HepG2 (cell line): ENCODE results near the gene IQCF5. TPM values are rescaled to one million over a fixed set of nuclear protein-coding genes. Genes with fewer than 3 reads are reported as not detected.

Experiments
- ATAC-seq: fragments of 200-7000 bp; cut with Tn5 transposase; 3 replicates; pipeline ENCODE4 v1.9.1; 2020; ENCODE audit warnings: mild to moderate bottlenecking, moderate library complexity
- BruUV-seq: library from RNA; stranded (reverse); fragments of 400-500 nt; replicated peaks from 2 replicates; lab custom pipeline; 2021; lab: Mats Ljungman, UMichigan
- CTCF ChIA-PET: fragments of 300-600 bp; formaldehyde crosslinking; extraction: SDS; loops from one replicate; lab custom pipeline; 2021; ENCODE audit warnings: low total read pairs, inconsistent platforms, low intra/inter-chr PET ratio; lab: Yijun Ruan, JAX
- POLR2A ChIA-PET: fragments of 350-600 bp; sonication (Branson Sonifier 250); formaldehyde crosslinking; loops from one replicate; lab custom pipeline; 2020; ENCODE audit warnings: antibody characterized with exemption, inconsistent platforms; lab: Yijun Ruan, JAX
- DNase-seq: peaks from one replicate; pipeline ENCODE4 v3.0.0-alpha.2; 2015; ENCODE audit warnings: low spot score
- FAIRE-seq: peaks from 3 replicates; lab custom pipeline; 2011; peaks lifted over from hg19 to GRCh38; lab: Jason Lieb, UNC
- H2AFZ ChIP-seq: one replicate; pipeline ENCODE4 v1.6.1; 2011; ENCODE audit warnings: low read length, inconsistent platforms
- H3K27ac ChIP-seq: fragments of 300-600 bp; 3 replicates; pipeline ENCODE4 v1.8.0; 2011; ENCODE audit warnings: mixed run types, mild to moderate bottlenecking, mixed read lengths, low read length, inconsistent platforms; ENCODE audit not compliant: insufficient read depth; ENCODE audit errors: extremely low read length
- H3K27me3 ChIP-seq, 2 experiments: fragments of 200-600 bp in 1 of 2; 2 replicates in 1 of 2; 3 replicates in 1 of 2; pipeline versions ENCODE4 v1.6.0 to v1.8.0; 2011; ENCODE audit warnings: low read length in 2 of 2, mild to moderate bottlenecking in 2 of 2, moderate library complexity in 2 of 2, inconsistent platforms in 1 of 2; ENCODE audit not compliant: insufficient read depth in 2 of 2, control insufficient read depth in 1 of 2
- H3K36me3 ChIP-seq, 2 experiments: fragments of 200-600 bp in 1 of 2; replicated peaks in 1 of 2; 2 replicates in 1 of 2; 3 replicates in 1 of 2; pipeline versions ENCODE4 v1.5.1 to v1.8.0; 2011; ENCODE audit warnings: low read length in 2 of 2, inconsistent platforms in 1 of 2; ENCODE audit not compliant: insufficient read depth in 2 of 2, control insufficient read depth in 1 of 2
- H3K4me1 ChIP-seq: 2 replicates; pipeline ENCODE4 v1.5.1; 2012; ENCODE audit warnings: low read length, inconsistent platforms; ENCODE audit not compliant: insufficient read depth
- H3K4me2 ChIP-seq: 2 replicates; pipeline ENCODE4 v1.6.0; 2011; ENCODE audit warnings: low read depth, low read length, inconsistent platforms
- H3K4me3 ChIP-seq, 3 experiments: fragments of 200-600 bp in 1 of 3; sonication (generic), shearing (Covaris generic) in 1 of 3; replicated peaks in 1 of 3; 2 replicates each; pipeline ENCODE4 v1.5.1; 2011 to 2016; ENCODE audit warnings: low read length in 3 of 3, inconsistent platforms in 2 of 3, low read depth in 2 of 3, mild to moderate bottlenecking in 2 of 3, control low read depth in 1 of 3, mixed read lengths in 1 of 3; ENCODE audit not compliant: insufficient read depth in 1 of 3
- H3K79me2 ChIP-seq: one replicate; pipeline ENCODE4 v1.6.1; 2011; ENCODE audit warnings: low read length, inconsistent platforms; ENCODE audit not compliant: insufficient read depth
- H3K9ac ChIP-seq: 2 replicates; pipeline ENCODE4 v1.6.0; 2011; ENCODE audit warnings: mild to moderate bottlenecking, low read depth, low read length, inconsistent platforms; ENCODE audit not compliant: insufficient read depth
- H3K9me3 ChIP-seq: 2 replicates; pipeline ENCODE4 v1.5.1; 2012; ENCODE audit warnings: mild to moderate bottlenecking, low read length
- H4K20me1 ChIP-seq: 2 replicates; pipeline ENCODE4 v1.6.0; 2011; ENCODE audit warnings: inconsistent platforms, mild to moderate bottlenecking, low read length, moderate library complexity; ENCODE audit not compliant: insufficient read depth
- AKAP8 ChIP-seq: sonication (generic); formaldehyde crosslinking; IDR thresholded peaks from 2 replicates; pipeline ENCODE4 v1.5.1; 2020; ENCODE audit warnings: mild to moderate bottlenecking, missing genetic modification reagents
- CCAR2 ChIP-seq: fragments of 200-400 bp; formaldehyde crosslinking; optimal IDR thresholded peaks from 2 replicates; pipeline ENCODE3; 2018; ENCODE audit warnings: low read depth, mild to moderate bottlenecking, low read length, moderate library complexity
- CEBPG ChIP-seq: IDR thresholded peaks from 2 replicates; pipeline ENCODE4 v1.6.1; 2016
- CENPT ChIP-seq: sonication (generic); formaldehyde crosslinking; IDR thresholded peaks from 2 replicates; pipeline ENCODE4 v1.8.0; 2022; ENCODE audit warnings: low read depth, mild to moderate bottlenecking, moderate library complexity, missing genetic modification reagents
- CREB3 ChIP-seq: sonication (generic); formaldehyde crosslinking; IDR thresholded peaks from 2 replicates; pipeline ENCODE4 v1.5.0; 2020; ENCODE audit warnings: missing genetic modification reagents
- CREBL2 ChIP-seq: sonication (generic); formaldehyde crosslinking; IDR thresholded peaks from 2 replicates; pipeline ENCODE4 v1.8.1; 2023; ENCODE audit warnings: missing genetic modification reagents, mild to moderate bottlenecking, borderline replicate concordance
- ELF1 ChIP-seq: sonication (generic); formaldehyde crosslinking; IDR thresholded peaks from 2 replicates; pipeline ENCODE4 v1.4.0; 2020; ENCODE audit warnings: missing genetic modification reagents
- ETS1 ChIP-seq: sonication (generic); formaldehyde crosslinking; IDR thresholded peaks from 2 replicates; pipeline ENCODE4 v1.4.0; 2020; ENCODE audit warnings: missing genetic modification reagents
- GMEB2 ChIP-seq: IDR thresholded peaks from 2 replicates; pipeline ENCODE4 v1.6.1; 2016; ENCODE audit warnings: missing biosample characterization, missing genetic modification reagents, low read depth
- HDAC2 ChIP-seq: sonication (generic); formaldehyde crosslinking; IDR thresholded peaks from 2 replicates; pipeline ENCODE4 v1.4.0; 2020; ENCODE audit warnings: missing genetic modification reagents
- MNT ChIP-seq: fragments of 450-650 bp; IDR thresholded peaks from 2 replicates; pipeline ENCODE4 v1.6.1; 2016
- ZFP1 ChIP-seq: IDR thresholded peaks from 2 replicates; pipeline ENCODE4 v1.6.1; 2016
- ZNF276 ChIP-seq: sonication (generic); formaldehyde crosslinking; IDR thresholded peaks from 2 replicates; pipeline ENCODE4 v1.4.0; 2020; ENCODE audit warnings: mild to moderate bottlenecking, low read depth, missing genetic modification reagents
- ZNF382 ChIP-seq: sonication (generic); formaldehyde crosslinking; IDR thresholded peaks from 2 replicates; pipeline ENCODE4 v1.5.0; 2020; ENCODE audit warnings: missing genetic modification reagents, mild to moderate bottlenecking, borderline replicate concordance
- ZNF468 ChIP-seq: sonication (generic); formaldehyde crosslinking; IDR thresholded peaks from 2 replicates; pipeline ENCODE4 v1.8.0; 2022; ENCODE audit warnings: mild to moderate bottlenecking, moderate library complexity, missing genetic modification reagents
- ZNF562 ChIP-seq: sonication (generic); formaldehyde crosslinking; IDR thresholded peaks from 2 replicates; pipeline ENCODE4 v1.8.0; 2022; ENCODE audit warnings: missing genetic modification reagents, borderline replicate concordance
- ZNF639 ChIP-seq: conservative IDR thresholded peaks from 2 replicates; pipeline ENCODE4 v1.6.1; 2018; ENCODE audit warnings: missing genetic modification reagents
- ZSCAN29 ChIP-seq: sonication (generic); formaldehyde crosslinking; conservative IDR thresholded peaks from 2 replicates; pipeline ENCODE4 v1.4.0; 2020; ENCODE audit warnings: mild to moderate bottlenecking, missing genetic modification reagents
- WGBS: methylation state at CpG from one replicate; pipeline ENCODE4 v1.1.6; 2017; ENCODE audit warnings: low lambda C conversion rate; 5-methylcytosine and 5-hydroxymethylcytosine counted together
- in situ Hi-C: cut with HindIII; loops from 2 replicates; pipeline ENCODE4 v1.10.0; 2017; ENCODE audit warnings: low pct_unique_long_range_greater_than_20kb; ENCODE audit not compliant: extremely low pct_ligation_motif_present
- intact Hi-C: fragments of 100-400 bp; cut with micrococcal nuclease; formaldehyde crosslinking; loops from one replicate; pipeline ENCODE4 v1.10.0; 2022; ENCODE audit not compliant: unreplicated experiment
- polyA plus RNA-seq, 8 experiments: library from polyadenylated mRNA; depleted of rRNA in 3 of 8; stranded (reverse) in 7 of 8; unstranded in 1 of 8; fragments of >200 nt; fragmentation: Illumina TruSeq in 4 of 8; extraction: Trizol in 4 of 8; gene quantifications; 2 replicates each; pipeline versions ENCODE4 v1.2.1 to v1.2.3, GENCODE V29; 2011 to 2016; ENCODE audit warnings: low read depth in 4 of 8, missing spikeins in 1 of 8, mixed read lengths in 1 of 8; ENCODE audit not compliant: insufficient read depth in 1 of 8
- total RNA-seq, 5 experiments: library from RNA; depleted of rRNA; stranded (reverse); fragments of >200 nt; fragmentation: Illumina TruSeq; extraction: Trizol; gene quantifications; 2 replicates each; pipeline ENCODE4 v1.2.3, GENCODE V29; 2016; ENCODE audit warnings: low read depth in 1 of 5

IQCF5 gene
- total and polyA plus RNA-seq, 2 of the 13 experiments (the other 11 are each of a cell fraction or from before 2014, with no cell fraction given): not detected

- no TSS peak for BruUV-seq
- WGBS: 26% methylated on average over 6 of the region's 13 CpGs
- no peak for TF ChIP-seq ZFP1 (CRISPR knock-in tag)
- no peak for TF ChIP-seq CENPT (CRISPR knock-in tag)
- no peak for TF ChIP-seq MNT
- no peak for TF ChIP-seq HDAC2 (CRISPR knock-in tag)
- no peak for TF ChIP-seq GMEB2
- no peak for TF ChIP-seq ZSCAN29 (CRISPR knock-in tag)
- no peak for TF ChIP-seq ZNF639 (CRISPR knock-in tag)
- no peak for TF ChIP-seq AKAP8 (CRISPR knock-in tag)
- TF ChIP-seq ELF1 (CRISPR knock-in tag): no peak
- TF ChIP-seq CREB3 (CRISPR knock-in tag): no peak
- TF ChIP-seq ZNF562: no peak
- no peak for TF ChIP-seq ETS1 (CRISPR knock-in tag)
- no peak for TF ChIP-seq CEBPG
- TF ChIP-seq CCAR2: no peak
- no peak for TF ChIP-seq CREBL2
- no peak for TF ChIP-seq ZNF382 (CRISPR knock-in tag)
- TF ChIP-seq ZNF276 (CRISPR knock-in tag): no peak
- no peak for TF ChIP-seq ZNF468
- in situ Hi-C loops: no loop called here
- H3K27me3 ChIP-seq: no peaks in the 10 kb centered on the region
- H3K4me3 ChIP-seq: no peak overlapping the region
- H3K79me2 ChIP-seq: no peaks in the 10 kb centered on the region
- H4K20me1 ChIP-seq: no peaks in the 10 kb centered on the region
- FAIRE-seq (no peak), ATAC-seq (no peak), DNase-seq (no peak)
- ChIA-PET POLR2A (no interaction called here), CTCF (no interaction called here)
- no peaks in the 10 kb centered on the region for H3K9me3 ChIP-seq
- H3K4me1 ChIP-seq: no peaks in the 10 kb centered on the region
- intact Hi-C loops: no loop called here
- no peak overlapping the region for H3K4me2 ChIP-seq
- H3K36me3 ChIP-seq: no peaks in the 10 kb centered on the region
- H2AFZ ChIP-seq: no peak overlapping the region
- H3K27ac ChIP-seq: no peak overlapping the region
- H3K9ac ChIP-seq: no peak overlapping the region
Measured at GRCh38 chr3:51862886-51863285, 12.5 kb downstream of the IQCF5 start.
